GM12892 (cell line): Measurements from ENCODE around the gene OPN3.
A peak's percentile ranks its signal among the peaks of the same experiment; 100 is the strongest.

Source experiments
- DNase-seq: peaks from one replicate; pipeline ENCODE4 v3.0.0; 2011; ENCODE audit not compliant: insufficient read length
- FAIRE-seq: peaks from 2 replicates; lab custom pipeline; 2011; peaks lifted over from hg19 to GRCh38; lab: Jason Lieb, UNC
- POLR2A ChIP-seq: IDR thresholded peaks from 2 replicates; pipeline ENCODE4 v1.6.1; 2011; ENCODE audit warnings: low read depth, low read length, control low read depth
- POLR2AphosphoS5 ChIP-seq: IDR thresholded peaks from 2 replicates; pipeline ENCODE4 v1.6.1; 2011; ENCODE audit warnings: low read depth, low read length, control low read depth
- TAF1 ChIP-seq: IDR thresholded peaks from 2 replicates; pipeline ENCODE4 v1.6.1; 2011; ENCODE audit warnings: low read depth, mild to moderate bottlenecking, control low read depth, low read length, borderline replicate concordance

Gene OPN3

DNA sequence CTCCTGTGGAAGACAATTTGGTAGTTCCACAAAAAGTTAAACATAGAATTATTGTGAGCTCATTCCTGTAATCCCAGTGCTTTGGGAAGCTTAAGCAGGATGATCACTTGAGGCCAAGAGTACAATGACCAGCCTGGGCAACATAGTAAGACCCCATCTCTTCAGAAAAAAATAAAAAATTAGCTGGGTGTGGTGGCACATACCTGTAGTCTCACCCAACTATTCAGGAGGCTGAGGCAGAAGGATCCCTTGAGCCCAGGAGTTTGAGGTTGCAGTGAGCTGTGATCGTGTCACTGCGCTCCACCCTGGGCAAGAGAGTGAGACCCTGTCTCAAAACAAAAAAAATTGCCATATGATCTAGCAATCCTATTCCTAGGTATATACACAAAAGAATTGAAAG, 4.1 kb upstream of the OPN3 start:
- FAIRE-seq (no peak), DNase-seq (no peak)
- TF ChIP-seq TAF1, result no peak
- TF ChIP-seq POLR2A, result no peak
- no peak for TF ChIP-seq POLR2AphosphoS5

DNA sequence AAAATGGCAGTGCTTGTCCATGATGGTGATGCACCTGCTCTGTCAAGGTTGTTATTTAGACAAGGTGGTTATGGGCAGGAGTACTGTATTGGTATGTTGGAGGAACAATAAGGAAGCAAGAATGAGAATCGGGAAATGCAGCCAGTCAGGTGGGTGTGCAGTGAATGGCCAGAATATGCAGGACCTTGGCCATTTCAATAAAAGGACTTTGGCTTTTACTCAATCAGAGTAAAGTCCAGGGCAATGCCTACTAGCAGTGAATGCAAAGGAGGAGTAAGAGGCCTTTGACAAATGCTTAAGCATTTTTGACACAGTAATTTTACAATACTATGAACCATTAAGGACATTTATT, 2.4 kb upstream of the OPN3 start:
- no peak for FAIRE-seq
- no peak for TF ChIP-seq POLR2A
- no peak for TF ChIP-seq POLR2AphosphoS5
- TF ChIP-seq TAF1, result no peak
- DNase-seq, result no peak

DNA sequence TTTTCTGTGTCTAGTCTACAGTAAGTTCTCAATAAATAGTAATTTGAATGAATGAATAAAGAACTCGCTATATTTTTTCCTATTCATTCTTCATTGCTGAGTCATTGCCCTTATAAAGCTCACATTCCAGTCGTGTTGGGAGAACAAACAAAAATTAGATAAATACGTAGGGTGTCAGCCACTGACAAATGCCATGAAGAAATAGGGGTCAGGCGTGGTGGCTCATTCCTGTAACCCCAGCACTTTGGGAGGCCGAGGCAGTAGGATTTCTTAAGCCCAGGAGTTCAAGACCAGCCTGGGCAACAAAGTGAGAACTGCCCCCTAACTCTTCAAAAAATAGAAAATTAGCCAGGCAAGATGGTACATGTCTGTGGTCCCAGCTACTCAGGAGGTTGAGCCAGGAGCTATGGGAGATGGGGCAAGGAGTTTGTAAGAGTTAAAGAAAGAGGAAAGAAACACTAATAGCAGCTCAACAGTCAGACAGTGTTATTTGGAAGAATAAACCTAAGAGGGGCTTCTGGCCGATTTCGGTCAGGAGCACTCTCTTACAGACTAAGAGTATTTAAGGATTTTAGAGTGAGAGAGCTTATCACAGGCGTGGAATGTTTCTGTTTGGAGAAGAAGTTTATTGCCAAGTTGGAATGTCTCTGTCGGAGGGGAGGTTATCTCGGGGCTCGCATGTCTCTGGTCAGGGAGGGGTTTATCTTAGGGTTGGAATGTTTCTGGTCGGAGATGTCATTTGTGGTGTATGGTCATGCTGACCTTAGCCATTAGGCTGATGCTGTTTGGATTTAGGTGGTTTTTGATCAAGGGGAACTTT, 1.8 kb upstream of the OPN3 start:
- FAIRE-seq (no peak), DNase-seq (no peak)

DNA sequence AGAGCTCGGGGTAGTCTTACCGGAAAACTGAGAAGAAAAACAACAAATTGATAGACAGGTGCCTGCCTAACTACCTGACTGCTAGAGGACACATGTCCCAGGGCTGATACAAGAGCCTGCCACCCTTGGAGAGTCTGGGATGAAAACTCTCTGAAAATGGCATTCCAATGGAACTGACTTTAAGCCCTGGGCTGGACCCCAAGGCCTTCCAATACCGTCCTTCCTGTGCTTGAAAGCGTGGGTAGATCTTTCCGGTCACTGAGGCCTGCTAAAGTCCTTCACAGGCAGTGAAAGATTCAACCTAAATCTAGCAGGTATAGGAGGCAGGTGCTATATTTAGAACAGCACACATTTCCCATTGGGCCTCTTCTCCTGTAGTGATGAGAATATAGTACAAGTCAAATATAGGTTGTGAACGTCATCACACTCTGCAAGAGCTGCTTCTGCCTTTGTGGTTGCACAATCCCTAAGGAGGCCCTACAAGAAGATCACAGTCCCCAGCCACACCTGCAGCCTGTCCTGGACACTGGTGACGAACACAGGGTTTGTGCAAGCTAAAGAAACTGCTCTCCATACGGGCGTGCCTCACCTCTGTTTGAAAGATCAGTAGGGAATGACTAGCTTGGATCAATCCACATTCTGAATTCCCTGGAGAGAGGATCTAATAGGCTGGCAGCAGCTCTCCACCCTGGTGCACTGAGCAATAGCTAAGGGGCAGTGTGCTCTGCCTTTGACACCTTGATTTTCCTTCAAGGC, 876 bp upstream of the OPN3 start:
- FAIRE-seq (no peak), DNase-seq (no peak)
- no peak for TF ChIP-seq TAF1
- no peak for TF ChIP-seq POLR2AphosphoS5
- TF ChIP-seq POLR2A, result no peak

More for the DNA sequence above, 1.8 kb upstream of the OPN3 start:
- TF ChIP-seq TAF1 (no peak), POLR2A (no peak), POLR2AphosphoS5 (no peak)

DNA sequence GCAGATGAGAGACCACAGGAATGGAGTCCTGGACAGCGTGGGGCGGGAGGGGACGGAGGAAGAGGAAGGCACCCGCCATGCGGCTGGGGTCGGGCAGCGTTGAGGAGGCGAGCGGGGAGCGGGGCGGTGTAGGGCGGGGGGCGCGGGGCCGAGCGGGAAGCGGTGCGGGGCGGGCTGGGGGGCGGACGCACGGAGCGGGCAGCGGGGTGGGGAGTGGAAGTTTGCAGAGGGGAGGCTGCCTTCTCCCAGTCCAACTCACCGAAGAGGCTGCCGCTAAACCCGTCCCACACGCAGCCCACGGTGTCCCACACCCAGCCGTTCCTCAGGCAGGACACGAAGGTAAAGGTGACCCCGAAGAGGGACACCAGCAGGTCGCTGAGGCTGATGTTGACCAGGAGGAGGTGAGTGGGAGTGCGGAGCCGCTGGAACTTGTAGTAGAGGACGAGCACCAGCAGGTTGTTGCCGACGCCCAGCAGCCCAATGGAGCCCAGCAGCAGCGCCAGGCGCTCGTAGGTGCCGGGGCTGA, 483 bp downstream of the OPN3 start:
- DNase-seq, result peak; percentile 43
- FAIRE-seq, result no peak
- TF ChIP-seq POLR2A (no peak), TAF1 (no peak), POLR2AphosphoS5 (no peak)

DNA sequence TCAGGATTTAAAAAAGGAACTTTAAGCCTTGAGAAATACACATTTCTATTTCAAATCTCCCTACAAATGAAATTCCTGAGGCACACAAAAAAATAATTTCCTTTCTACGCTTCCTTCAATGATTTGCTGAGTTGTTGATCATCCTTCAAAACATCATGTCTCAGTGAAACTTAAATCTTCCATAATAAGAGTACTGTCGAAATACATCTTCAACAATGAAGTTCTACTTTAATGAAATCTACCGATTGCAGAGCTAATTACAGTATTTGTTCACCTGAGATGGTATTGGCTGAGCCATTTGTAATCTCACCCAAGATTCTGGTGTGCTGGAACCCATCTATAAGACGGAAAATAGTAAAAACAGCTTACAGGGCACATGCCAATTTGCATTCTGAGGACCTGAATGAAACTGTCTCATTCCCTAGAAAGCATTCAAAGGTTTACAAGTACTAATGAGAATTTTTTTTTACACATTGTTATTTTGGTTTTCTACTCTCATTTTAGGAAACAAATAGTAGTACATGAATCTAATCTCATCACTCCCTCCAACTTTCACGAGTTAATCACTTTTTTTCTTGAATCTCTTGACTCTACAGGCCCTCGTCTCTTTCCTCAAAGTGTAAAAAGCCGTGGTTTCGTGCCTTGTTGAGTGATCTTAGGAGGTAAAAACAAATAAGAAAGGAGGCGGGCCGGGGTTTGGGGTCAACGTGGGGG, 1.1 kb downstream of the OPN3 start:
- DNase-seq (no peak), FAIRE-seq (no peak)
- TF ChIP-seq POLR2A (no peak), TAF1 (no peak), POLR2AphosphoS5 (no peak)

DNA sequence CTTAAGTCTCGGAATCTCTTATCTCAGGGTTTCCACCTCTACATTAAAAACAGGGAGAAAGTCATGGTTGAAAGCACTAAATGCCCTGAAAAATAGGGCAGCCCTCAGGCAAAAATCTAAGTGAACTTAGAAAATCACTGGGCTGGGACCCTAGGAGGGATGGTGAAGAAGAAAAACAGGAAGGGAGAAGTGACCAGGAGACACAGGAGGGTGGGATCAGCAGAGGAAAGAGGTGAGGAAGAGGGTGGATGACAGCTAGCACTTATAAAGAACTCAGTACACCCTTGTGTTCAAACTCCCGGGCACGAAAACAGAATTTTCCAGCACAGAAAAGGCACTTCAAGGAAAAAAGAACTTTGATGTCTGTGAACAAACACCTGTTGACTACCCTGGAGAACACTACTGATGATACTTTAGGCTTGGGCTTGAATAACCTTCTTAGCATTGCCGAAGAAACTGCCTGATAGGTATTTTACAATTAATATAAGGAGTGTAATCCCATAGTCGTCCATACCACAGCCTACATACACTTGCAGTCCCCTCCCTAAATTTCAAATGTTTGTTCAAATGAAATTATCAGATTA, 2.0 kb downstream of the OPN3 start:
- FAIRE-seq (no peak), DNase-seq (no peak)
- TF ChIP-seq POLR2A, result no peak
- TF ChIP-seq POLR2AphosphoS5, result no peak
- TF ChIP-seq TAF1, result no peak

DNA sequence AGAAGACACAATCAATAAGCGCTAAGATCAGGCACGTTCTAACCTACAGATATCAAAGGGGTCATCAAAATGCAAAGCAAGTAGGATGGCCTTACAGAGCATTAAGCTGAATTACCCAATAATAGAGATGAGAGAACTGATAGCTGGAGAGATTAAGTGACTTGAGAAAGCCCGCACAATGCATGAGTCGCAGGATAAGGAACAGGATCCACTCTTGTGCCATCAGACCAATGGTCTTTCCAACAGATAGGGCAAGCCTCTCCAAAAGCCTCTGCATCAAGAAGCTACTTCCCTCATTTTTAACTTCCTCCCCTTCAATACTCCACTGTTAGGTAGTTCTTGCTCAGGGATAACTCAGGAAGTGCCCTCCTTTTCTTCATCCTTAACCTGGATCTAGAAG, 2.6 kb downstream of the OPN3 start:
- FAIRE-seq, result no peak
- TF ChIP-seq TAF1, result no peak
- TF ChIP-seq POLR2A, result no peak
- no peak for TF ChIP-seq POLR2AphosphoS5
- no peak for DNase-seq

DNA sequence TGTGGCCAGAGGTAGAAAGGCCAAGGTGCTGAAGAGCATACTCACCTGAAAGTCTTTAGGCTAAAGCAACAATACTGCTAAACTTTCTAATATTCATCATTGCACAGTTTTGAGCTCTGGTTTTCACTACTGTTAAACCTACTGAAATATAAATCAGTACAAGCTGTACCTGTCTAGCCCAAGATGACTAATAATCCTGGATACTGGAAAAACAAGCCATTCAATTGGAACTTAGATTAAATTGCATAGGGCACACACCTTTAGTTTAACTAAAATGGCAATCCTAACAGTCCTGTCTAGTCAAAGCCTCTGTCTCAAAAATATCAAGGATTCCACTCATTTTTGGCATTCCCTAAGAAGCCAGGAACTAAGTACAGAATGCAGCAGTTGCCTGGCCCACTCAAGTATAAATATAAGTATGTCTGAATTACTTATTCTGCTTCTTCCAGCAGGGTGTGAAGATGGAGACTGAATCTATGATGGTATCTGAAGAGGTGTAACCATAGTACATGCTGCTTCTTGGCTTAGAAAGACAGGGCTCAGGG, 3.1 kb downstream of the OPN3 start:
- peak; percentile 60 for FAIRE-seq

DNA sequence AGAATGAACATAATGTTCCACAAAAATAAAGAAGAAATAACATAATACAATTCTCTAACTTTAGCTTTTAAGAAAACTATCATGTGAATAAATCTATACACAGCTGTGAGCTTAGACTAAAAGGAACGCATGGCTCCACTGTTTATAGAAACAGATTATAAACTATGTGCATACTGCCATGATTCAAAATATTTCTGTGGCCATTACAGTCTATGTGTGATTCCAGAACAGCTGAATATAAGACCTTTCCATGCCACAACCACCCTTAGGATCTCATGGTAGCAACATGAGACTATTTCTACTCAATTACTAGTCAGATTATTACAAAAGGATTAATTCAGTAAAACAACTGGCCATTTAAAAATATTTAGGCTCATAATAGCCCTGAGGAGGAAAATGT, 3.9 kb downstream of the OPN3 start:
- TF ChIP-seq POLR2A (no peak), TAF1 (no peak), POLR2AphosphoS5 (no peak)
- DNase-seq (no peak), FAIRE-seq (no peak)

More for the DNA sequence above, 3.1 kb downstream of the OPN3 start:
- no peak for DNase-seq
- TF ChIP-seq POLR2A, result no peak
- TF ChIP-seq POLR2AphosphoS5, result no peak
- TF ChIP-seq TAF1, result no peak
